Retina (tissue), 1 donor: ENCODE data around the gene PCDH9.

Experiments
- DNase-seq: peaks from one replicate; pipeline ENCODE4 v3.0.0-alpha.2; 2016

PCDH9 gene

GRCh38 chr13:66354879-66355751 is 875.0 kb downstream of the PCDH9 start:
- DNase-seq = no peak

- no peak for DNase-seq
Observed at GRCh38 chr13:66353664-66354063, 876.5 kb downstream of the PCDH9 start.

- no peak for DNase-seq
Observed at GRCh38 chr13:66349966-66350365, 880.2 kb downstream of the PCDH9 start.

GRCh38 chr13:66348745-66349690 is 881.1 kb downstream of the PCDH9 start:
- DNase-seq = no peak

GRCh38 chr13:66347486-66348117 is 882.5 kb downstream of the PCDH9 start:
- DNase-seq = no peak

GRCh38 chr13:66345971-66346370 is 884.2 kb downstream of the PCDH9 start:
- DNase-seq = no peak

- DNase-seq = no peak
Observed at GRCh38 chr13:66345518-66345810, 884.7 kb downstream of the PCDH9 start.

- DNase-seq = peak; percentile 39
Observed at GRCh38 chr13:66344805-66345517, 885.2 kb downstream of the PCDH9 start.

- no peak for DNase-seq
Observed at GRCh38 chr13:66343224-66343828, 886.8 kb downstream of the PCDH9 start.

- no peak for DNase-seq
Observed at GRCh38 chr13:66341635-66342377, 888.3 kb downstream of the PCDH9 start.

- DNase-seq = no peak
Observed at GRCh38 chr13:66339214-66339613, 890.9 kb downstream of the PCDH9 start.

GRCh38 chr13:66338542-66338941 is 891.6 kb downstream of the PCDH9 start:
- no peak for DNase-seq

- no peak for DNase-seq
Observed at GRCh38 chr13:66335626-66336025, 894.5 kb downstream of the PCDH9 start.

GRCh38 chr13:66329988-66330451 is 900.1 kb downstream of the PCDH9 start:
- DNase-seq = no peak

- peak; percentile 36 for DNase-seq
Observed at GRCh38 chr13:66328476-66328875, 901.7 kb downstream of the PCDH9 start.

GRCh38 chr13:66323745-66324347 is 906.3 kb downstream of the PCDH9 start:
- no peak for DNase-seq

GRCh38 chr13:66322936-66323335 is 907.2 kb downstream of the PCDH9 start:
- no peak for DNase-seq

GRCh38 chr13:66322193-66322740 is 907.9 kb downstream of the PCDH9 start:
- DNase-seq = no peak

GRCh38 chr13:66314911-66315310 is 915.2 kb downstream of the PCDH9 start:
- no peak for DNase-seq

- DNase-seq = no peak
Observed at GRCh38 chr13:66313413-66313812, 916.7 kb downstream of the PCDH9 start.
